Stimulated activated CD4-positive, alpha-beta T cell treated with anti-CD3 and anti-CD28 coated beads, Interleukin-4, amount 100 ng/mL, for 24 hours (primary cell): Measurements from ENCODE around the gene MUSTN1.

Source experiments
- DNase-seq: peaks from one replicate; pipeline ENCODE4 v3.0.0-alpha.2; 2020

MUSTN1 gene

DNA sequence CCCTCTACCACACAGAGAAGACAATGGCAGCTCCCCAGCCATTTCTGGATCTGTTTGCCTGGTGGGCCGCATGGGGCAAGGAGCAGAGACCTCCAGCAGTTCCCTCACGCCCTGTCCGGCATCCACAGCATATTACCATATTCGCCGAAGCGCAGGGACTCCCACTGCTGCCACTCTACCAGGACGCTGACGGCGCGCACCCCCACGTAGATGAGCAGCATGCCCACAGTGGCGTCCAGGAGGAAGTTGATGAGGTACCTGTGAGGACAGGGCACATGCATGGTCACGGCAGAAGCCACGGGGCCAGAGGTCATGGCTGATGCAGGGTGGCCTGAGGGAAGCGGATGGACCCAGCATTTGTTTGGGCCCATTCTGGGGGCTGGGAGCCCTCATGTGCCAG is 14.8 kb upstream of the MUSTN1 start:
- no peak for DNase-seq

DNA sequence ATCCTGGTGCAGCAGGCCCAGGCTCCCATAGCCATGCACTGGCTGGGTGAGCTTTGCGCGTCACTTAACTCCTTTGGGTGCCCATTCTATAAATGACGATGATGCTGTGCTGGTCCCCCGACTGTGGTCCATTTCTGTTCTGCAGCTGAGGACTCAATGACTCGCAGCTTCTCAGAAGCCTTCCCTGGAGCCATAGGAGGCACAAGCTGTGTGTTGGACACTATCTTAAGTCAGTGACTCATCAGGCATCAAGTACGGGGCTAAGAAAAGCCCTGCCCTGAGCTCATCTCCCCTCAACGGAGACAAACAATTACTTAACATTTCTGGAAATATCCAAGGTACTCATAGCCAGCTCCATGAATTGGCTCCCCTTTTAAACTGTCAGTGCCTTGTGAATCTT is 13.8 kb upstream of the MUSTN1 start:
- no peak for DNase-seq

DNA sequence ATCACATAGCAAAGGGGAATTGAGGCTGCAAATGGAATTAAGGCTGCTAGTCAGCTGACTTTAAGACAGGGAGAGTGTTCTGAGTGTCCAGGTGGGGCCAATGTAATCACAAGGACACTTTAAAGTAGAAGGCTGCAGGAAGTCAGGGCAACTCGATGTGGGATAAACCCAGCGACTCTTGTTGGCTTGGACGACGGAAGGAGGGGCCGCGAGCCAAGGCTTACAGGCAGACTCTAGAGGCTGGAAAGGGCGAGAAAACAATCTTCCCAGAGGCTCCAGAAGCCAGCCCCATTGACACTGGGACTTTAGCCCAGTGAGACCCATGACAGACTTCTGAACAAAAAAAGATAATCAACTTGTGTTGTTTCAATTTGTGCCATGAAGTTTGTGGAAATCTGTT is 12.9 kb upstream of the MUSTN1 start:
- DNase-seq: no peak

DNA sequence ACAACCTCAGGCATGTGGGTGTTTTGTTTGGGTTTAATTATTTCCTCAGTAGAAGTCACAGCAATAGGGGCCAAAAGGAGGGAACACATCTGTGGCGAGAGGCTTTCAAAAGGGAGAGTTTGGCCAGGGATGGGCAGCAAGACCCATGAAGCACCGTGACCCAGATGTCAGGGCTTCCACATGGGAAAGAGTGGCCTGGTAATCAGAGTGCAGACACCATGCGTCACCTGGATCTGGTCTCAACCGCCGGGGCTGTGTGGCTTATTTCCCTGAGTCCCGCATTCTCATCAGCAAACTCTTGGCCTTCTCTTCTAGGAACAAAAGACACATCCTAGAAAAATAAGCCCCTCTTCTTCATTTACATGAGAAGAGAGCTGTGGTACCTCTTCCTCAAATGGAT is 12.4 kb upstream of the MUSTN1 start:
- DNase-seq: no peak

DNA sequence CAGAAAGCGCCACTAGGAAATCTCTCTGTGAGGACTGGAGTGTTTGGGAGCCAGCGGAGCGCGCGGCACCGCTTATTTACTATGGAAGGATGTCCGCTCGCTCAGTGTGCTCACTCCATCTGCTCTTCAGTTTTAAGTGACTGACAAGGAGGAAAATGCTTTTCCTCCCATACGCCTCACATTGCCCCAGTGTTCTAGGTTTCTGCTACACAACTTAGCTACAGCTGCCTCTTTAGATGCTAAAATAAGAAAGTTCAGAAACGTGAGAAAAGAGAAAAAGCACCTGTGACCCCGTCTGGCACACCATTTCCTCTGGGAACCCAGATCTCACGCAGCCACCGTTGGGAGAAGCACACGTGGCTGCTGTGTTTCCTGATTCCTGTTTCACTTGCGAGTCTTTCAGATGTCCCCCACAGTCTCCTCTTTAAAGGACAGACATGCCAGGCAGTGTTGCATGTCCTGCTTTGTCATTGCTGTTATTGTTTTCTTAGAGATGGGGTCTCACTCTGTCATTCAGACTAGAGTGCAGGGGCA is 11.7 kb upstream of the MUSTN1 start:
- DNase-seq: no peak

DNA sequence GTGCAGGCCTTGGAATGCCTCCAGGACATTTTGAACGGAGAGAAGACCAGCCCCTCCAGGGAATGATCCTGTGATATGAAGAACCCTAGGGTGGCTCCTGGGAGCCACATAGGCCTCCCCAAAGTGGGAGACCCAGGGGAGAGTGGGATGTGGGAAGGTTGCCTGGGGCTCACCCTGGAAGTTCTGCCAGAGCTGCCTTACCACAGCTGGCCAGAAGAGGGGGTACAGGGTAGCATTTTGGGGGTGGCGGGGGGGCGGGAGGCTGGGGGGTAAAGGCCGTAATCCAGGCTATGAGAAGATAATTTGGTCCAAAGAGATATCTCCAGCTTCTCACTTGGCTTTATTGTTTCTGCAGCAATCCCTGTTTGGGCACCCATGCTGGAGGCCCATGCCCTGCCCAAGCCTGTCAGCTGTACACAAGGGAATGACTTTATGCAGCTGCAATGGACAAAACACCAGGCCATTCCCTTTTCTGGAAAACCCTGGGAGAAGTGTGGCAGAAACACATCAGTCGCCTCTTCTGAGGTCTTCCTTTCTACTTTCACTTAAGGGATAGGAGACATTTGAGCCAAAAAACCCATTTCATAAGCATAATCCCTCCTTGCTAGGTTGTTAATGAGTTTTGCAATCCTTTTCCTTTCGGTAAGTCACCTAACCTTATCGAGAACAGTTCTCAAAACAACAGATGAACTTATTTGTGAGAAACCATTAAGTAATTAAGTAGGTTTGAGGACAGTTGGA is 11.0 kb upstream of the MUSTN1 start:
- DNase-seq: no peak

DNA sequence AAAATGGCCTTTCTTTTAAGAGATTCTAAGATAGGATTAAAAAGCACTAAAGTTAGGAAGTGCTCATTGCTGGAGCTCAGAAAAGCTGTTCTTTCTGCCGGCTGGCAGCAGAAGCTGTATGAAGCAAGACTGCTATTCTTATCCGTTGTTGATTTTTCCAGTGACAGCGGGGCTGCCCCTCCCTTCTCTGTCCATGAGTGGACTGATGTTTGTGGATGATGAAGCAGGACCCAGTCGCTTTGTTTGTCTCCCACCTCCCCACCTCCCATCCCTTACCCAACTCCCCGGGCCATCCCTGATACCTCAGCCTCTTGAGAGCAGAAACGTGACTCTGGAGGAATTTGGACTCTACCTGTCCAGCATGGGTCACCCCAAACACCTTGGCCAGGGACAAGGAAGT is 10.3 kb upstream of the MUSTN1 start:
- no peak for DNase-seq

DNA sequence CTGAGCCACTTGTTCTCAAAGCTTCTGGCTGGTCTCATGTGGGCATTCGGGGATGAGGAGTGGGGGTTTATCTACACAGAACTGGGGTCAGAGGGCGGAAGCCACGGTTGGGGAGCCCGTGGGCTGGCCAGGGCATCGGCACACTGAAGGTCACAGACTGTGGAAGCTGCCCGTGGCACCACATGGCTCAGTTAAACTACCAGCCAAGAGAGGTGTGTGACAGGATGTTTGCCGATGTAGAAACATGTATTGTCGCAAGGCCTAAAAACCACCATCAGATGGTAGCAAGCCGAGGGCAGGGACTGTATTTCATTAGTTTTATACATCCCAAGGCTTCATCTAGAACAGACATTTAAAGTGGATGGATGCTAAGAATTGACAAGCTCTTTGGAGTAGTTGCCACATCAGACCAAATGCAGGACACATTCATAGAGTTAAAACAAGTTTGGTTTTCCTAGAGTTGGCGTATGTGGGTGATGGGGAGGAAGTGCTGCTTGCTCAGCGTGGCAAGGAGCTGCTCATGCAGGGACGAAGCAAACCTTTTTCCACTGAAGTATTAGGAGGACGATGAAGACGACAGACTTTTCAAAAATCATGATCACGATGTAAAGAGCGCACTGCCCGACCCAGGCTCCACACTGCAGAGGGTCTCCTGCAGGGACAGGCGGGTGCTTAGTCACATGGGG is 9.6 kb upstream of the MUSTN1 start:
- no peak for DNase-seq

DNA sequence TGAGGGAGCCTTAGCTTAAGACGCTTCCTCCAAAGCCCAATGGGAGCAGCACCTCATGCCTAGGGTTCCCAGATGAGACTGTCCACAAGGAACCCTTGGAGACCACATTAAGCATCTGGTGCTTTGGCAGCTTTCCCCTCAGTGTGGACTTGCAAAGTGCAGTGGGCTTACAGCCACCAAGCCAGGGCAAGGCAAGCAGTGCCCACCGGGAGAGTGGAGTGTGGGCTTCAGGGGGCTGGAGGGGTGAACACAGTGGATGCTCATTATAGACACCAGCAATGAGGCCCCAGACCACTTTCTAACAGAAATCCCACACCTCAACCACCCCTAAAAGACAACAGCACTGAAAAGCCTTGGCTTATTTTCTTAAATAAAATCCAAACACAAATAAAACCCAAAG is 9.1 kb upstream of the MUSTN1 start:
- DNase-seq: no peak

DNA sequence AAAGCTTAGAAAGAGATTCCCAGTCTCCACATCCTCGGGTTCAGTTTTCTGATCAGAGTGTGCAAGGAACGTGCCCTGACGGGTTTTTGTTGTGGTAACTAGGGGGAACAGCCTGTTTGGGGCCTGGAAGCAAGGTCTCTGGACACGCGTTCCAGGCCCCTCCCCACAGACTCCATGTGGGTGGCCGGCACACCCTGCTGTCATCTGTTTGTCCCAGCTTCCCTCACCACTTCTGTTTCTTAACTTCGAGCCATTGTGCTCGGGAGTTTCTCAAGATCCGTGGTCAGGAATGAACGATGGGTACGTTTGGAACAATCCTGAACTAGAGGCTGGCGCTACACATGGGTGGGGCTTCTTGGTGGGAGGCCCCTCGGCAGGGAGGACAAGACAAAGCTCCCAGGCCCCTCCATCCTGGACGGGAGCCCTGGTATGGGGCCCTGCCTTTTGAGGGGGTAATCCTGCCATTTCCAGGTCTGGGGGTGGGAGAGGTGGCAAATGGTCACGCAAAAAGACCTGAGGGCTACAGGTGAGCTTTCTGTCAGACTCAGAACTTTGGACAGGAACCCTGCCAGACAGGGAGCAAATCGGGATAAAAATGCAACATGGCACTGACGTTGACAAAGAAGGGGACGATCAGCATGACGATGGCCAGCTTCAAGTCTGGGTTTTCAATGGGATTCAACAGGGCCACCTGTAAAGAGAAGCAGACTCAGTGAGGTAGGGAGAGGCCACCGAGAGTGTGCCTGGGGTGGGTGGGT is 8.5 kb upstream of the MUSTN1 start:
- DNase-seq: no peak

DNA sequence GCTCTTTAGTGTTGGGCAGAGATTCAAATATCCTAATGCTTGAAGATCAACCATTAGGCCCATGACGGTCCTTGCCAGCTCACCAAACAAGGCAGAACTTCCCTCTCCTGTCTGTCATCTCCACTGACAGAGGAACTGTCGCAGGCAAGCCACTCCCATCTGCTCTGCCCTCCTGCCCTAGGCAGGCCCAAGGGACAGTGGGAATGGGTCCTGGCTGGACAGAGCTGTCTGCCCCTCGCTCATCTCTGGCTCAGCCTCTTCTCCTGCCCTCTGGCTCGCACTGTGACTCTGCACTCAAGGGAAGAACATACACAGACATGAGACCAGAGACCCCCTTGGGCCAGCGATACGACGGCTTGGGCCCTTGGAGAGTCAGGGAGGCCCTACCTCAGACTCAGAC is 7.6 kb upstream of the MUSTN1 start:
- no peak for DNase-seq

DNA sequence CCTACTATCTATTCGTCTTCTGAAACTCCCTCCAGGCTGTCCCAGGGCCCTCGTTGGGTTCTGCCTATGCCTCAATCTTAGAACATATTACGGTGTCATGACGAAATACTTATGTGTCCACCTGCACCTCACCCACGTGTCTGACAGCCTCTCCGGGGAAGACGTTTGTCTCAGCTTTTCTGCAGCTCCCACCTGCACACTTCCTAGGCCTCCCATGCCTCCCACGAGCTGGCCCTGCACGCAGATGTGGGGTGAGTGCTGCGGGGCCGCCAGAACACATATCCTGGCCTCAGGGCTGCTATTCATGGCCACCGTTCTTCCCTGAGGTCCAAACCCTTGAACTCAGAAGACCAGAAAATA is 7.1 kb upstream of the MUSTN1 start:
- no peak for DNase-seq

DNA sequence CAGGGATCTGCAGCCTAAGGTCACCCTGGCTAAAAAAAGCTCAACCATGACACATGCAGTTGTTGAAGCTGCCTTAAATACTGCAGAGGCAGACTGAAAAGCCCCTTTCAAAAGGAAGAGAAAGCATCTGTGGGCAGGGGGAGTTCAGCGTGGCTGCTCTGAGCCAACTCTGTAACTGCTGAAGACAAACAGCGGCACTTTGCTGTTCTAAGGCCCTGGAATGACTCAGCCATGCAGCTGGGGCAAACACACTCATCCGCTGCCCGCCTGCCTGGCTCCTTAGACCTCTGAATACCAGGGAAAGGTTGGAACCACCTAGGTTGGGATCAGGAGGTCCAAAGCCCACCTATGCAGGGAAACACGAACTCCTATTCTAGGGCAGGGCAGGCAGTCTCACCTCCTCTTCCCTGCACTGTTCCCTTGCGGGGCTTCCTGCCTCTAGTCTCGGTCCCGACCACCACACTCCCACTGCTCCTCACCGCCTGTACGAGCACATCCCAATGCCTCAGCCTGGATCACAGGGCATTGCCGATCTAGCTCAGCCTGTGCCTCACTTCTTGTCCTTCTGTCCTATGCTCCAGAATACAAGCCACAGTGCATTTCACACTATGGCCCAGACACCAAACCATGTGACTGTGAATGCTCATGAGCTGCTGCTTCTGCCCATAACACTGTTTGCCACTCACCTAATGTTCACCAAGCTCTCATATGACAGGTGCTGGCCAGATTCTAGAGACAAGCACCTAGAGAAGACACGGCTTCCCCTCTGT is 6.6 kb upstream of the MUSTN1 start:
- no peak for DNase-seq

DNA sequence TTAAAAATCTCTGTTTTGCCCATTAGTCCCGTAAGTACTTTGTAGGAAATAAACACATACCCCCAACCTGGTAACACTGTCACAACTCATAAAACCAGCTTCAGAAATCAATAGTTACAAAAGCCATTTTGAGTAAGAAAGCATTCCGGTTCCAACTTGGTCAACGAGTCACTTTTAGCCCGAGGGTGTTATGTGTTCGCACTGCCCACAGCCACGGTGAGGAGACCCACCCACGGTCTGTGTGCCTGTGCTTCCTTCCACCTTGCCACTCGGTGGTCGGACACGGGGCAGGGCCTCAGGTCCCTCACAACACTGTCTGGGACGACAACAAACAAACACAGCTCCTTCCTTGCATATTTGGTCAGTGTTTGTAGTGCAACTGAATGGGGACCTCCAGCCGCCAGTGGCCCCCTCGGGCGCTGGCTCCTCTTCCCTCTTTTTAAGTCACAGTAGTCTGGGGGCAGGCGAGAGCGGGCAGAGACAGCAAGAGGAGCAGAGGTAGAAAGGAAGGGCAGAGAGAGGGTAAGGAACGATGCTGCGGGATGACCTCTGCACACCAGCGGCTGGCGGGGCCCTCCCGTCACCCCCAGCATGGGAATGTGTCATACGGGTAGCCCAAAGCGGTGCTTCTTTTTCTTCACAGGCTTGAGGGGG is 5.2 kb upstream of the MUSTN1 start:
- DNase-seq: no peak

DNA sequence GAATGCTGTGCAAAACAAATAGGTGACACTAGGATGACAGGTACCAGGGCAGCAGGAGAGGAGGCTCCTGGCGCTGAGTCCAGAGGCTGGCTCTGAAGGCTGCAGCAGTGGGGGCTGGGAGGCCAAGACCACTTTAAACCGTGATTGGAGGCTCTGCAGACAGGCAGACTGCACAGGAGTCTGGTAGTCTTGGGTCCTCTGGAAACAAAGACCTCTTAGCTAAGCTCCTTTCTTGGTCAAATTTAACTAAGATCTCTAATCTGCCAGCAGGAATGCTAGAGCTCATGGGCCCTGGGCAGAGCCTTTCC is 4.4 kb upstream of the MUSTN1 start:
- DNase-seq: no peak

DNA sequence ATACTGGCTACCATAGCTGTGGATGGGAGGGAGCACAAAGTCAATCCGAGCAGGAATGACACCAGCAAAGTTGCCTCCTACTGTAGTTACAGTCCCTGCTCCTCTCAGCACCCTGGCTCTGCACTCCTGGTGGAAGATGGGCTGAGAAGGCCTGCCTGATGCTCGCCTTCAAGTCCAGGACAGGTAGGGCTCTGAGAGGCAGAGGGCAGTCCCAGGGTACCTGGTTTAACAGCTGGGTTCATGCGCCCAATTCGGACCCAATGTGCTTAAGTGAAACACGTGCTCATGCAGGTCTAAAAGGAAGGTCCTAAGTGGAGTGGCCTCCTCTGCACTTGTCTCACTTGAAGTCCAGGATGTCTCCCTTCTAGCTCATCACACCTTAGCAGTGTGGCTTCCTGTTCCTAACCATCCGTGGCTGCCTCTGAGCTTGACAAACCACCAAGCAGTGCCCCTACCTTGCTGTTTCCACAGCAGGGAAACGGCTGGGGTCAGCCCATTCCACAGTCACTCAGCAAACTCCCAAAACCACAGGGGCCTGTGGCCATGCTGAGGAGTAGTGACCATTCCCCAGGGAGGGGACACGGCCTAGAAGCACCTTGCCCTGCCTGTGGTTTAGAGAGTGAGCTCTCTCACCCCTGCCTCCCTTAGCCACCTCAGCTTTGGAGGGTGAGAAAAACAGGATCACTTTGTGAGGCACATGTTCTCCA is 3.9 kb upstream of the MUSTN1 start:
- no peak for DNase-seq

DNA sequence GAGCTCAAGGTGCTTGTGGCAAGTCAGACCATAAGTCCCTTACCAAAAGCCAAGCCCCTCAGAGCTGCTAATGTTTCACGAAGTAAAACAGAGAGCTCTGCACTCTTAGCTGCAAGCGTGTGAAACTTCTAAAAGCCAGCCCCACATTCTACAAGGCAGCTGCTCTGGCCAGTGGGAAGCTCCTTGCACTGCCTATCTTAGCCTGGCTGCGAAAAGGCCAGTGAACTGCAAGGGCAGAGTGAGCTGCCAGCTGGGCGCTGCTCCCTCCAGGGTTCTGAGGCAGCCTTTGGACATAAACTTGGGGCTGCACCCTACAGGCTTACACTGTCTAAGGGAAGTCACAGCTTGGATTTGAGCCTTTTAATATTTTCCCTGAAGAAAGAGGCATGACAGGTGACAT is 2.2 kb upstream of the MUSTN1 start:
- no peak for DNase-seq

DNA sequence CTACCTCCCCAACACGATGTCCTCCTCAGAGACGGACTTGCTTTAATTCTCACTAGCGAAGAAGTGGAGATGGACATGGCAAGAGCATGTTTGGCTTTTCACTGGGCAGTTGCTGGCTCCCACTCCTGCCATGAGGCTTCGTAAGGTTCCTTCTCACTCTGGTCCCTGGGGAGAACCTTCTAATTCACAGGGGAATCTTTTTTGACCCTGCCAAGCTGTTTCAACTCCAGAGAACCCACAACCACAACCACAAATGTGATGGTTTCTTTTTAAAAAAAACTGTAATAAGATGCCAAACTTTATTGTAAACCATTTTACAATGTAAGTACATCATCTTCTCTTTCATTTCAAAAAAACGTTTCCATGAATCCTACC is 1.6 kb upstream of the MUSTN1 start:
- no peak for DNase-seq

DNA sequence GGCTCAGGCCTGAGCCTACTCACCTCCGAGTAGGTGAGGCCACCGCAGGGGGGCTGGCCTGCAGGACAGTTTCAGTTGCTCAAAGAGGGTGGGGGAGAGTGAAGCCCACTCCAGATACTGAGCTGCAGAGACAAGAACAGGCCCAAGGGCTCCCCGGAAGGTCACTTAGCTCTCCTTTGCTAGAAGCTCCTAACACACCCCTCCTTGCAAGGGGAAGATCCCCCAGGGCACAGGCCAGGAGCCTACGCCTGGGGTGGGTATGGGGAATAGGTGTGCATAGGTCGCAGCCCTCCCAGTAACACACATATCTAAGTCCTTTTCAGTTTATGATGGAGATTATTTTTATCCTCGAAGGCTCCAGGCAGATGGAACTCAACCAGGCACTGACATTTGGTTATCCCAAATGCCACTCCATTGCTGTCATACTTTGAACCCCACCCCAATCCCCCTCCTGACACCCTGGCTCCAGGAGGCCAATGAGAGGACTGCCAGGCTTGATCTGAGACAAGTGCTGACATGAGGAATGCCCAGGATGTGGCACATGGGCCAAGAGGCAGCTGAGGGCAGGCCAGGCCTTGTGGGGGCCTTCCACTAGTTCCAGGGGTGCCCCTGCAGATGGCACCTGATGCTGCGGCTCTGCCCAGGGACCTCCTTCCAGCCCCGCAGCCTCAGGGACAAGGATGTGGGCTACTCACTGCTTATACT is 1.1 kb upstream of the MUSTN1 start:
- no peak for DNase-seq

DNA sequence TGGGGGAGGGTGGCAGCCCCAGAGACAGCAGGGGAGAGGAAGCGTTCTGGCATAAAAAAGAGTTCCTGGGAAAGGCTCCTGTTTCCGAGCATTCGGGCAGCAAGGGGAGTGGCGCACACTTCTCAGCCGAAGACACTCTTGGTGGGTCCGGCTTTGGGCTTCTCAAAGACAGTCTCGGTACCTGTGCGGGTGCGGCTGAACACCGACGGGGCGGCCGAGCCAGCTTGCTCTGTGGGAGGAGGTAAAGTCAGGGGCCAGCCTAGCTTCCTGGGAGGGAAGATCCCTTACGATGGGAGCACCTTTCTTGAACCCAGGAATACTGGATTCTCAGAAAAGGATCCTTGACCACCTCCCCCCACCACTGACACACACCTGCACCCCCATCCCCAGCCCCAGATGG is 1.6 kb downstream of the MUSTN1 start:
- DNase-seq: no peak

DNA sequence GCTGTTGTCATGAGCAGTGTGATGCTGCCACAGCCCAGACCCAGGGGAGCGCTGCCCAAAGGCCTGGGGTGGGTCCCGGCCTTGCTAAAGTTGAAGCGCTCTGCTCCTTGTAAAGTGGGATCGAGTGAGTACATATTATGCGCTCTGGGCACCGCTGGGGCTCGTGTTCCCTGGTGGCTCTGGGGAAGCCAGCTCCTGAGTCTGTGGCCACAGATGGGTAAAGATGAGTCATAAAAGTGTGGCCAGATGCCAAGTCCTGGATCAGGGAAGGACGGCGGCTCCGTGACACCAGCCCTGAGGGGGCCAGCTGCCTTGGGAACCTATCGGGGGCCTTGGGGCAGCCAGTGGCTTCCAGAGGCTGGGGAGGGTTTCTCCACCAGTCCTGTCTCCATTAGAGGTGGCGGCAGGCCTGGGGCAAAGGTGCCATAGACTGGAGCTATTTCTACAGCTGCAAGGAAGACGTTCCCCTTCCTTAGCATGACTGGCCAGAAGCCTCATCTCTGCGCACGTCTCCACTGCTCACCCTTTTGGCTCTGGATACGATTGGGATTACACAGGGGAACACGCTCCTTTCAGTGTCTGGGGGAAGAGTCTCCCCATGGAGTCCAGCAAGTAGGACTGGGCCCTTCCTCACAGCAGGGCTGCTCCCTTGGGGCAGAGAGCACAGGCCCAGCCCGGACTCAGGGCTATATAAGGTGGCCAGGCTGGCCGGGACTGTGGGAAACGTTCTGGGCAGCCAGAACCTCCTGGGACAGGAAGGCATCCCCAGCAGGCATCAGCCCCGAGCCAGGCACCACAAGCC is 3.1 kb downstream of the MUSTN1 start:
- DNase-seq: no peak
